HG02973 (cell line): ENCODE results near the gene ZC3H10.

Experiments used
- ATAC-seq: cut with Tn5 transposase; IDR thresholded peaks from one replicate; pipeline ENCODE4 v1.9.1; 2021; ENCODE audit warnings: moderate library complexity; ENCODE audit not compliant: unreplicated experiment

ZC3H10 gene

GRCh38 chr12:56126732-56127239 is 8.7 kb downstream of the ZC3H10 start:
- ATAC-seq, result no peak

GRCh38 chr12:56127485-56127887 is 9.4 kb downstream of the ZC3H10 start:
- ATAC-seq, result no peak

- peak; percentile 89 for ATAC-seq
These were observed 10.0 kb downstream of the ZC3H10 start, which contains the start of gene ESYT1 for GRCh38 chr12:56127888-56128669. ESYT1 (plus strand) TSS chr12:56128267; CDS start chr12:56128320, 53 bp downstream.

- ATAC-seq, result no peak
These were observed 10.7 kb downstream of the ZC3H10 start for GRCh38 chr12:56128670-56129205.

DNA sequence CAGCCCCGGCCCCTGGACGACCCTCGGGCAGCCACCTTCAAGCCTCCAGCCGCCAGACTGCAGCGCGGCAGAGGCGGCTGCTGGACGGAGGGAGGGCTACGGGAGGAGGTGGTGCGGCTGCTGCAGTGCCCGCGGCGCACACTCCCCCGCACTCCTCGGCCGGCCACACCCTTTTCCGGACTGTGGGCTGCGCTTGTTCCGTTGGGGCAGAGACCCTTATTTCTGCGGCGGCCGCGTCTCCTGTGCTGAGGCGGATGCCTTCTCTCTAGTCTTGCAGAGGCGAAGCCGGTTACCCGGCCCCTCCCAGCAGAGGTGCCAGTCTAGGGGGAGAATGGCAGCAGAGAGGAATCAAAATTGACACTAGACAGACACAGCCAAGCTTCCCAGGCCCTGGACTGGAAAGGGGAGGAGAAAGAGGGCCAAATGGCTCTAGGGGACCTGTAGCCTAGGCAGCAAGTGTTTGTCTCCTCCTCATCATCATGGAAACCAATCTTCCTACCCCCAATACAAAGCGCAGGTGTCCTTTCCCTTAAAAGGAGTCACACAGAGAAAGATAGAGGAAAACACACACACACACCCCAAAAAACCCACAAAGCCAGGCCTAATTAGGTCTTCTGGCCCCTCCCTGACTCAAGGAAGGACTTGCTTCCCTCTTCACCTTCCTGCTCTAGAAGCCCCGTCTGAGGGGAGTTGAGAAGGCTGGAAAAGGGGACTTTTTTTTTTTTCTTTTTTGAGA is 11.3 kb downstream of the ZC3H10 start:
- ATAC-seq, result peak; percentile 25

- ATAC-seq, result no peak
These were observed 12.0 kb downstream of the ZC3H10 start for GRCh38 chr12:56129942-56130495.

GRCh38 chr12:56130876-56131275 is 12.8 kb downstream of the ZC3H10 start:
- ATAC-seq, result no peak

GRCh38 chr12:56134897-56135296 is 16.8 kb downstream of the ZC3H10 start:
- no peak for ATAC-seq

DNA sequence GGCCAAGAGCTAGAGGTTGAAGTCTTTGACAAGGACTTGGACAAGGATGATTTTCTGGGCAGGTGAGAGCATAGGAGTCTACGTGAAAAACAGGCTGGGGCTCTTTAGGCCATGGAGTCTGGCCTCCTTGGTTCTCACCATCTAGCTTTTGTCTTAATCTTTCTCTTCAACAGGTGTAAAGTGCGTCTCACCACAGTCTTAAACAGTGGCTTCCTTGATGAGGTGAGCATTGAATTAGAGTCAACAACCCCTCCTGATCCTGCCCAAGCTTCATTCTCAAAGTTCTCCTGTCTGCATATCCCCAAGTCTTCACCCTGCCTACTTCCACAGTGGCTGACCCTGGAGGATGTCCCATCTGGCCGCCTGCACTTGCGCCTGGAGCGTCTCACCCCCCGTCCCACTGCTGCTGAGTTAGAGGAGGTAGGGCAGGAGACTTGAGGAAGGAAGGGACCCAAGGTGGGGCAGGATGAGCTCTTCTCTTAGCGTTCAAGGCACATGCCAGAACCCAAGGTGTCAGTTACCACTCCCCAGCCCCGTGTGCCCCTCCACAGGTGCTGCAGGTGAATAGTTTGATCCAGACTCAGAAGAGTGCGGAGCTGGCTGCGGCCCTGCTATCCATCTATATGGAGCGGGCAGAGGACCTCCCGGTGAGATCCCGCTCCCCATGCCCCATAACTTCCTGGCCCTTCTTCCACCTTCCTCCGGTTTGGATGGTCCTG is 19.9 kb downstream of the ZC3H10 start:
- ATAC-seq, result no peak

DNA sequence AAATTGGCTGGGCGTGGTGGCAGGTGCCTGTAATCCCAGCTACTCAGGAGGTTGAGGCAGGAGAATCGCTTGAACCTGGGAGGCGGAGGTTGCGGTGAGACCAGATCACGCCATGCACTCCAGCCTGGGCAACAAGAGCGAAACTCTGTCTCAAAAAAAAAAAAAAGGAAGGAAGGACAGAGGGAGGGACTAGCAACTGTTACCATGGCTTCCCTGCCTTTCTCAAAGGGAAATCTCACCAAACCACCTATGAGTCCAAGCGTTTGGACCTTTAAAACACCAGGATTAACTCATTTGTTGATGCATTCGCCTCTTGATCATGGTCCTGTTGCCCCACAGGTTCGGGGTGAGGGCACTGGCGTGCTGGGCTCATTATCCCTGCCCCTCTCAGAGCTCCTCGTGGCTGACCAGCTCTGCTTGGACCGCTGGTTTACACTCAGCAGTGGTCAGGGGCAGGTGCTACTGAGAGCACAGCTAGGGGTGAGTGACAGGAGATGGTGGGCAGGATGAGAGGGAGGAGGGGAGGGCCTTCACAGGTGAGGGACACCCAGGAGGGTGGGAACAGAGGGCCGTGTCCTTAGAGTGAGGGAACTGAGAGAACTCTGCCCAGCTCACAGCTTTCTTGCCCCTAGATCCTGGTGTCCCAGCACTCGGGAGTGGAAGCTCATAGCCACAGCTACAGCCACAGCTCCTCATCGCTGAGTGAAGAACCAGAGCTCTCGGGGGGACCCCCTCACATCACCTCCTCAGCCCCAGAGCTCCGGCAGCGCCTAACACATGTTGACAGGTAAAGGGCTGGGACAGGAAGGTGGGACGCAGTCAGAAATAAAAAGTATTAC is 24.1 kb downstream of the ZC3H10 start:
- no peak for ATAC-seq

DNA sequence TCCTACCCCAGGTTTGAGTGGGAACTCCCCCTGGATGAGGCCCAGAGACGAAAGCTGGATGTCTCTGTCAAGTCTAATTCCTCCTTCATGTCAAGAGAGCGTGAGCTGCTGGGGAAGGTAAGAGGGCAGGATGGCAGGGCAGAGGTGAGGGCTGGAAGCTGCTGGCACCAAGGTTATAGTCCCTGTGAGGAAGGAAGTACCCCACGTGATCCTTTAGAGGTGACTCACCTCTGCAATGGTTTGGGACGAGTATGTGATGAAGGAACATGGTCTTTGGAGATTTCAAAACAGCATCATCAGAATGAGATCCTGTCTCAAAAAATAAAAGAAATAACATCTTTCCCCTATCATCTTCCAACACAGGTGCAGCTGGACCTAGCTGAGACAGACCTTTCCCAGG is 25.2 kb downstream of the ZC3H10 start:
- ATAC-seq, result no peak

GRCh38 chr12:56143870-56144269 is 25.8 kb downstream of the ZC3H10 start:
- no peak for ATAC-seq

DNA sequence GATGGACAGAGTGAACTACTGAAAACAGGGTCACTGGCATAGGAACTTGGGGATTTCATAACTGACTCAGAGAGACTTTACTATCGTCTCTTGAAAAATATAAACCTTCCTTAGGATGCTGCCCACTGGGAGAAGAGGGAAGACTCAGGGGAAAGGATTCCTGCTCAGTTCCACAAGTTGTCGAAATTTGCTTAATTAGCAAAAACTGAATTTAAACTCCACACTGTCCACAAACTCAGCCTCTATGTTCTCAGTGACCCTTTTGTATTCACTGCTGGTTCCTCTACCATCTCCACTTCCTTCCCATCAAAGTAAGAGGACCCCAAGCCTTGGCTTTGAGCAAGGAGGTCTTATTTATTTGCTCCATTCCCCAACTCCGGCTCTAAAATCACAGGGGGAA is 27.2 kb downstream of the ZC3H10 start:
- ATAC-seq, result no peak

DNA sequence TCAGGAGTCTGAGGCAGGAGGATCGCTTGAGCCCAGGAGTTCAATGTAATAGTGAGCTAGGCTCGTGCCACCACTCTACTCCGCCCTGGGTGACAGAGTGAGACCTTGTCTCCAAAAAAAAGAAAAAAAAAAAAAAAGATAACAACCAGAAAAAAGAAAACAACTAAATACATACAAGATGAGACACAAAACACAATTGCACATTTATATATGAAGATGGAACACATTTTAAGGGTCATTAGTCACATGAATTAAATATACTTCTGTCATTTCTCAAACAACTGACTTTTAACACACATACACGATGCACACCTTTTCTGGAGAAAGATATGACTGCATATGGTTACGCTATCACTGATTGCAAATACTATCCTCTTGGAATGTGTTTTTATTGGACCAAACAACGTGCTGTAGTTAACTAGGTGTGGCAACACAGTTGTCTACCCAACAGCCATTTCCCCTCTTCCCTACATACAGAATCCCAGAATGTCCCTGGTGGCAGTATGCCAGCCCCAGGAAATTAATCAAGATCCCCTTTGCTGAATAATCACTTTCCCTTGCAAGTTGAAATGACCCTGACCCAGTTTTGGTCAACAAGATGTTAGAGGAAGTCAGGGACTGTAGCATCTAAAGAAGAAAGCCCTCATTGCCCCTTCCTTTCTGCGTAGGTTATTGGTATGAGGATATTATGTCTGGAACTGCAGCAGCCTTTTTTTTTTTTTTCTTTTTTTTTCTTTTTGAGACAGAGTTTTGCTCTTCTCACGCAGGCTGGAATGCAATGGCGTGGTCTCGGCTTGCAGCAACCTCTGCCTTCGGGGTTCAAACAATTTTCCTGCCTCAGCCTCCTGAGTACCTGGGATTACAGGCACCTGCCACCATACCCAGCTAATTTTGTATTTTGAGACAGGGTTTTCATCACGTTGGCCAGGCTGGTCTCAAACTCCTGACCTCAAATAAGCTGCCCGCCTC is 28.7 kb downstream of the ZC3H10 start:
- ATAC-seq, result no peak

DNA sequence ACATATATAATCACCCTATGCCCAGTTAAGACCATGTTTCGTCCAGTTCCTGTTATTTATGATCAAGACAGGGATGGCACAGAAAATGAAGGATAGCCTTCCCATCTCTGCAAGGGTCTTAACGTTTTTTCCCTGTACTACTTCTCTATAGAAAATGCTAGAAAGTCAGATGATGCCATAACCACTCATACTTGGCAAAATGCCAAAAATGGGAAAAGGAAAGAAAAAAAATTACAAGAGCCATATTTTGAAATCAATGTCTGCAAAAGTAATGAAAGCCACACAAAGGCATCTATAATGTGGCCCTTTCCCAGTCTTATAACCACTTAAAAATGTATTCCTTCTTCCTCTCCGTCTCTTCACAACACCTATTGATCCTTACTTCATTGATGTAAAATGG is 32.5 kb downstream of the ZC3H10 start:
- ATAC-seq, result no peak

- ATAC-seq, result peak; percentile 50
These were observed 33.6 kb downstream of the ZC3H10 start for GRCh38 chr12:56151672-56152131.

- peak; percentile 76 for ATAC-seq
These were observed 34.2 kb downstream of the ZC3H10 start, which contains the start of gene MYL6B for GRCh38 chr12:56152132-56152755. MYL6B (plus strand) TSS chr12:56152587; CDS start chr12:56153919, 1,332 bp downstream.
